Keratinocyte (primary cell): ENCODE measurements around the gene SEPTIN5. TPM values are rescaled to one million over a fixed set of nuclear protein-coding genes. Genes with fewer than 3 reads are reported as not detected.

ENCODE experiments used
- DNase-seq: peaks from one replicate; pipeline ENCODE4 v3.0.0-alpha.2; 2011; ENCODE audit warnings: low read depth, missing footprints, low spot score
- FAIRE-seq: peaks from 2 replicates; lab custom pipeline; 2011; peaks lifted over from hg19 to GRCh38; lab: Jason Lieb, UNC
- H2AFZ ChIP-seq: 2 replicates; pipeline ENCODE4 v1.6.0; 2012; ENCODE audit warnings: low read length, control low read depth, inconsistent platforms; ENCODE audit not compliant: control insufficient read depth
- H3K27ac ChIP-seq: 2 replicates; pipeline ENCODE4 v1.5.1; 2011; ENCODE audit warnings: low read length; ENCODE audit not compliant: control insufficient read depth, insufficient read depth
- H3K27me3 ChIP-seq: 3 replicates; pipeline ENCODE4 v1.6.0; 2011; ENCODE audit warnings: low read length; ENCODE audit not compliant: control insufficient read depth, insufficient read depth; ENCODE audit errors: extremely low read depth
- H3K36me3 ChIP-seq, 2 experiments: 2 replicates in 1 of 2; 3 replicates in 1 of 2; pipeline ENCODE4 v1.5.1; 2011; ENCODE audit warnings: low read length in 2 of 2, mild to moderate bottlenecking in 1 of 2; ENCODE audit not compliant: control insufficient read depth in 2 of 2, insufficient read depth in 2 of 2; ENCODE audit errors: extremely low read depth in 1 of 2
- H3K4me1 ChIP-seq: 3 replicates; pipeline ENCODE4 v1.5.1; 2011; ENCODE audit warnings: low read length; ENCODE audit not compliant: control insufficient read depth, insufficient read depth; ENCODE audit errors: extremely low read depth
- H3K4me2 ChIP-seq: 3 replicates; pipeline ENCODE4 v1.6.0; 2011; ENCODE audit warnings: low read depth, low read length; ENCODE audit not compliant: control insufficient read depth, insufficient read depth; ENCODE audit errors: extremely low read depth
- H3K4me3 ChIP-seq, 3 experiments: fragments of 200-600 bp in 1 of 3; sonication (generic) in 1 of 3; 2 replicates in 2 of 3; 3 replicates in 1 of 3; pipeline ENCODE4 v1.5.1; 2011 to 2016; ENCODE audit warnings: low read length in 3 of 3, mild to moderate bottlenecking in 3 of 3, control low read depth in 2 of 3, inconsistent platforms in 1 of 3, low read depth in 1 of 3, mixed read lengths in 1 of 3, mixed run types in 1 of 3, moderate library complexity in 1 of 3; ENCODE audit not compliant: control insufficient read depth in 2 of 3, insufficient read depth in 2 of 3; ENCODE audit errors: extremely low read depth in 1 of 3
- H3K79me2 ChIP-seq: 2 replicates; pipeline ENCODE4 v1.6.0; 2012; ENCODE audit warnings: low read length; ENCODE audit not compliant: control insufficient read depth, insufficient read depth
- H3K9ac ChIP-seq: 3 replicates; pipeline ENCODE4 v1.6.0; 2011; ENCODE audit warnings: low read length; ENCODE audit not compliant: control insufficient read depth, insufficient read depth; ENCODE audit errors: extremely low read depth
- H3K9me1 ChIP-seq: 3 replicates; pipeline ENCODE4 v1.6.0; 2011; ENCODE audit warnings: low read length; ENCODE audit not compliant: control insufficient read depth, insufficient read depth; ENCODE audit errors: extremely low read depth
- H3K9me3 ChIP-seq: 2 replicates; pipeline ENCODE4 v1.5.1; 2012; ENCODE audit warnings: low read depth, low read length; ENCODE audit not compliant: control insufficient read depth
- H4K20me1 ChIP-seq: 3 replicates; pipeline ENCODE4 v1.6.0; 2011; ENCODE audit warnings: low read length; ENCODE audit not compliant: control insufficient read depth, insufficient read depth; ENCODE audit errors: extremely low read depth
- EZH2 ChIP-seq: IDR thresholded peaks from one replicate; pipeline ENCODE4 v1.6.1; 2012; ENCODE audit warnings: inconsistent platforms, mild to moderate bottlenecking, low read length, moderate library complexity
- dilution Hi-C: fragments of 300-500 bp; cut with MboI; formaldehyde crosslinking; loops from one replicate; pipeline ENCODE4 v1.7.0; 2020; ENCODE audit warnings: low sequenced_read_pairs; ENCODE audit not compliant: extremely low pct_ligation_motif_present
- polyA plus RNA-seq, 5 experiments: library from polyadenylated mRNA; depleted of rRNA in 3 of 5; stranded (reverse) in 3 of 5; stranded (forward) in 1 of 5; unstranded in 1 of 5; fragments of >200 nt; gene quantifications; 1 replicate in 1 of 5; 2 replicates in 3 of 5; 3 replicates in 1 of 5; pipeline versions ENCODE4 v1.2.1 to v1.2.3, GENCODE V29; 2011 to 2012; ENCODE audit warnings: missing spikeins in 2 of 5, low read depth in 1 of 5, low replicate concordance in 1 of 5
- TF ChIP-seq, protein P1 (sequence below), 3 experiments: IDR thresholded peaks in 1 of 3; conservative IDR thresholded peaks in 1 of 3; optimal IDR thresholded peaks in 1 of 3; 2 replicates in 2 of 3; 3 replicates in 1 of 3; pipeline versions ENCODE3 to v1.5.1; 2011; ENCODE audit warnings: low read length in 3 of 3, mild to moderate bottlenecking in 3 of 3, moderate library complexity in 2 of 3, control low read depth in 1 of 3, inconsistent platforms in 1 of 3; ENCODE audit not compliant: insufficient read depth in 2 of 3; ENCODE audit errors: extremely low read depth in 1 of 3

Gene SEPTIN5
- polyA plus RNA-seq, 1 donor (not counting 4 experiments of a cell fraction or from before 2014, with no cell fraction given) = 2.2 TPM

GRCh38 chr22:19719488-19720021, 5.3 kb downstream of the SEPTIN5 start:
- no peaks in the 10 kb centered on the region for H3K9me1 ChIP-seq
- H3K4me2 ChIP-seq = no peak overlapping the region
- dilution Hi-C loops = no loop called here
- FAIRE-seq (no peak), DNase-seq (no peak)
- H3K4me1 ChIP-seq = peaks cover 11% of the 10 kb centered on the region
- H3K27ac ChIP-seq = no peak overlapping the region
- H3K79me2 ChIP-seq = no peaks in the 10 kb centered on the region
- H4K20me1 ChIP-seq = no peaks in the 10 kb centered on the region
- TF ChIP-seq, protein P1, sequence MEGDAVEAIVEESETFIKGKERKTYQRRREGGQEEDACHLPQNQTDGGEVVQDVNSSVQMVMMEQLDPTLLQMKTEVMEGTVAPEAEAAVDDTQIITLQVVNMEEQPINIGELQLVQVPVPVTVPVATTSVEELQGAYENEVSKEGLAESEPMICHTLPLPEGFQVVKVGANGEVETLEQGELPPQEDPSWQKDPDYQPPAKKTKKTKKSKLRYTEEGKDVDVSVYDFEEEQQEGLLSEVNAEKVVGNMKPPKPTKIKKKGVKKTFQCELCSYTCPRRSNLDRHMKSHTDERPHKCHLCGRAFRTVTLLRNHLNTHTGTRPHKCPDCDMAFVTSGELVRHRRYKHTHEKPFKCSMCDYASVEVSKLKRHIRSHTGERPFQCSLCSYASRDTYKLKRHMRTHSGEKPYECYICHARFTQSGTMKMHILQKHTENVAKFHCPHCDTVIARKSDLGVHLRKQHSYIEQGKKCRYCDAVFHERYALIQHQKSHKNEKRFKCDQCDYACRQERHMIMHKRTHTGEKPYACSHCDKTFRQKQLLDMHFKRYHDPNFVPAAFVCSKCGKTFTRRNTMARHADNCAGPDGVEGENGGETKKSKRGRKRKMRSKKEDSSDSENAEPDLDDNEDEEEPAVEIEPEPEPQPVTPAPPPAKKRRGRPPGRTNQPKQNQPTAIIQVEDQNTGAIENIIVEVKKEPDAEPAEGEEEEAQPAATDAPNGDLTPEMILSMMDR (optimal IDR thresholded peaks at IDR 0.05 in 1 of 3, IDR thresholded peaks at IDR 0.05 in 1 of 3, conservative IDR thresholded peaks at IDR 0.05 in 1 of 3; ENCODE audit: extremely low read depth in 1 of 3, insufficient read depth in 2 of 3, low read length in 3 of 3) = no peak
- TF ChIP-seq EZH2 = no peak
- H3K9me3 ChIP-seq = no peaks in the 10 kb centered on the region
- no peak overlapping the region for H3K9ac ChIP-seq
- peaks cover 53% of the 10 kb centered on the region for H3K27me3 ChIP-seq
- no peak overlapping the region for H3K4me3 ChIP-seq
- H2AFZ ChIP-seq = no peak overlapping the region
- H3K36me3 ChIP-seq = no peaks in the 10 kb centered on the region

DNA sequence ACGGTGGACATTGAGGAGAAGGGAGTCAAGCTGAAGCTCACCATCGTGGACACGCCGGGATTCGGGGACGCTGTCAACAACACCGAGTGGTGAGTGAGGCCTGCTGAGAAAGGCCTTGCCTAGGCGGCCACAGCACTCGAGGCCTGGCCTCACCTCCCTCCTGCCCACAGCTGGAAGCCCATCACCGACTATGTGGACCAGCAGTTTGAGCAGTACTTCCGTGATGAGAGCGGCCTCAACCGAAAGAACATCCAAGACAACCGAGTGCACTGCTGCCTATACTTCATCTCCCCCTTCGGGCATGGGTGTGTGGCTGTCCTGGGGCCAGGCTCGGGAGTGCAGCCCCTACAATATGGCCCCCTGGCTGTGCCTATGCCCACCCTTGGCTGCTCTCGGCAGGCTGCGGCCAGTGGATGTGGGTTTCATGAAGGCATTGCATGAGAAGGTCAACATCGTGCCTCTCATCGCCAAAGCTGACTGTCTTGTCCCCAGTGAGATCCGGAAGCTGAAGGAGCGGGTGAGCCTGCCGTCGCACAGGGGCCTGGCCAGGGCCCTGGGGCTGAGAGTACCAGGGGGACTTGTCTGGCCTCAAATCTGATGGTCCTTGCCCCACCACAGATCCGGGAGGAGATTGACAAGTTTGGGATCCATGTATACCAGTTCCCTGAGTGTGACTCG, 6.0 kb downstream of the SEPTIN5 start:
- Histone ChIP-seq H3K4me1 (peaks cover 5% of the 10 kb centered on the region), H3K36me3 (no peaks in the 10 kb centered on the region), H3K4me3 (no peak overlapping the region), H3K9me1 (no peaks in the 10 kb centered on the region), H4K20me1 (no peaks in the 10 kb centered on the region), H2AFZ (no peak overlapping the region), H3K4me2 (no peak overlapping the region), H3K9me3 (no peaks in the 10 kb centered on the region), H3K27ac (no peak overlapping the region), H3K9ac (no peak overlapping the region), H3K27me3 (peaks cover 54% of the 10 kb centered on the region), H3K79me2 (no peaks in the 10 kb centered on the region)
- dilution Hi-C loops = no loop called here
- TF ChIP-seq, protein P1 (optimal IDR thresholded peaks at IDR 0.05 in 1 of 3, IDR thresholded peaks at IDR 0.05 in 1 of 3, conservative IDR thresholded peaks at IDR 0.05 in 1 of 3; ENCODE audit: extremely low read depth in 1 of 3, insufficient read depth in 2 of 3, low read length in 3 of 3) = no peak
- no peak for TF ChIP-seq EZH2
- FAIRE-seq (no peak), DNase-seq (no peak)
